Vagina (tissue), 2 donors: ENCODE results near the gene RPS19BP1.

Source experiments
- POLR2A ChIP-seq, 2 donors: fragments of 450-650 bp; IDR thresholded peaks; one replicate each; pipeline ENCODE4 v1.6.1; 2017; ENCODE audit warnings: antibody characterized with exemption in 2 of 2, mild to moderate bottlenecking in 2 of 2, moderate library complexity in 2 of 2
- POLR2AphosphoS5 ChIP-seq, 2 donors: sonication (generic); formaldehyde crosslinking; IDR thresholded peaks; one replicate each; pipeline ENCODE4 v1.9.0; 2017; ENCODE audit warnings: antibody characterized with exemption in 2 of 2, mild to moderate bottlenecking in 2 of 2, low read depth in 1 of 2; ENCODE audit not compliant: insufficient read depth in 1 of 2
- TF ChIP-seq, protein P1 (sequence below), 3 experiments: fragments of 450-650 bp in 2 of 3; fragments of 200-600 bp in 1 of 3; sonication (generic) in 1 of 3; IDR thresholded peaks; one replicate each; pipeline ENCODE4 v1.5.1; 2017 to 2019; ENCODE audit warnings: antibody characterized with exemption in 3 of 3, mild to moderate bottlenecking in 2 of 3, moderate library complexity in 2 of 3

DNA sequence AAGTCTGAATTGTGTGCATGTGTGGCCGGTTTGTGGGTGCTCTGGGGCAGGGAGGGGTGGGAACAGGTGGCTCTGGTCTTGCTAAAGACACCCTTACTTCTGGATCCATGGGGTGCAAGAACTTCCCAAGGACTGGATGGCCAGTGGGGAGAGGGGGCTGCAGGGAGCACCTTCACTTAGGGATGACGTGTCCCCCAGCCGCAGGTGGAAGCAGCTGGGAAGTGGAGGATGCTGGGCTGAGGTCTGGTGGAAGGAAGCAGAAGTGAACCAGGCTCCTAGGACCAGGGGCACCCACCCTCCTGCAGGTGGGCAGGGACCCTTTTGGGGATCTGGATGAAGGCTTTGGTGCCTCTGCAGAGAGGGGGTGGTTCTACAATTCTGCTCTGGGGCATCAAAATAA lies 40.4 kb downstream of the RPS19BP1 start:
- TF ChIP-seq, protein P1, sequence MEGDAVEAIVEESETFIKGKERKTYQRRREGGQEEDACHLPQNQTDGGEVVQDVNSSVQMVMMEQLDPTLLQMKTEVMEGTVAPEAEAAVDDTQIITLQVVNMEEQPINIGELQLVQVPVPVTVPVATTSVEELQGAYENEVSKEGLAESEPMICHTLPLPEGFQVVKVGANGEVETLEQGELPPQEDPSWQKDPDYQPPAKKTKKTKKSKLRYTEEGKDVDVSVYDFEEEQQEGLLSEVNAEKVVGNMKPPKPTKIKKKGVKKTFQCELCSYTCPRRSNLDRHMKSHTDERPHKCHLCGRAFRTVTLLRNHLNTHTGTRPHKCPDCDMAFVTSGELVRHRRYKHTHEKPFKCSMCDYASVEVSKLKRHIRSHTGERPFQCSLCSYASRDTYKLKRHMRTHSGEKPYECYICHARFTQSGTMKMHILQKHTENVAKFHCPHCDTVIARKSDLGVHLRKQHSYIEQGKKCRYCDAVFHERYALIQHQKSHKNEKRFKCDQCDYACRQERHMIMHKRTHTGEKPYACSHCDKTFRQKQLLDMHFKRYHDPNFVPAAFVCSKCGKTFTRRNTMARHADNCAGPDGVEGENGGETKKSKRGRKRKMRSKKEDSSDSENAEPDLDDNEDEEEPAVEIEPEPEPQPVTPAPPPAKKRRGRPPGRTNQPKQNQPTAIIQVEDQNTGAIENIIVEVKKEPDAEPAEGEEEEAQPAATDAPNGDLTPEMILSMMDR (IDR thresholded peaks at IDR 0.05): no peak
- TF ChIP-seq POLR2AphosphoS5 (IDR thresholded peaks at IDR 0.05; ENCODE audit: insufficient read depth in 1 of 2, low read depth in 1 of 2) (no peak), POLR2A (IDR thresholded peaks at IDR 0.05) (no peak)
